Activated T-cell treated with anti-CD3 and anti-CD28 coated beads, Interleukin-2, amount 50 U/mL, for 24 hours (primary cell): ENCODE results near the gene LRRC36.

Experiments
- DNase-seq: peaks from one replicate; pipeline ENCODE4 v3.0.0-alpha.2; 2020
- H3K27ac Mint-ChIP-seq: 2 replicates; pipeline ENCODE4 v1.8.0; 2020; ENCODE audit warnings: mild to moderate bottlenecking, mixed read lengths
- H3K27me3 Mint-ChIP-seq: 2 replicates; pipeline ENCODE4 v1.8.0; 2020; ENCODE audit warnings: mixed read lengths
- H3K36me3 Mint-ChIP-seq: 2 replicates; pipeline ENCODE4 v1.8.0; 2020; ENCODE audit warnings: low read depth, mixed read lengths
- H3K4me1 Mint-ChIP-seq: 2 replicates; pipeline ENCODE4 v1.8.0; 2020; ENCODE audit warnings: low read depth, mixed read lengths
- H3K4me3 Mint-ChIP-seq: 2 replicates; pipeline ENCODE4 v1.8.0; 2020; ENCODE audit warnings: mild to moderate bottlenecking, moderate library complexity, mixed read lengths
- H3K9me3 Mint-ChIP-seq: 2 replicates; pipeline ENCODE4 v1.8.0; 2020; ENCODE audit warnings: mixed read lengths

Gene LRRC36

GRCh38 chr16:67284699-67285646 is 41.6 kb upstream of the LRRC36 start:
- H3K36me3 Mint-ChIP-seq = peaks cover 35% of the 10 kb centered on the region
- H3K4me1 Mint-ChIP-seq = peaks cover 9% of the 10 kb centered on the region
- H3K9me3 Mint-ChIP-seq = no peaks in the 10 kb centered on the region
- no peak for DNase-seq
- no peak overlapping the region for H3K4me3 Mint-ChIP-seq
- no peak overlapping the region for H3K27ac Mint-ChIP-seq
- H3K27me3 Mint-ChIP-seq = no peaks in the 10 kb centered on the region

- no peaks in the 10 kb centered on the region for H3K27me3 Mint-ChIP-seq
- no peak overlapping the region for H3K4me3 Mint-ChIP-seq
- H3K9me3 Mint-ChIP-seq = no peaks in the 10 kb centered on the region
- peaks cover 11% of the 10 kb centered on the region for H3K4me1 Mint-ChIP-seq
- H3K36me3 Mint-ChIP-seq = peaks cover 35% of the 10 kb centered on the region
- peak overlapping the region; percentile 35 for H3K27ac Mint-ChIP-seq
- no peak for DNase-seq
Measured at GRCh38 chr16:67286441-67287235, 40.0 kb upstream of the LRRC36 start.

GRCh38 chr16:67287960-67288359 is 38.7 kb upstream of the LRRC36 start:
- Mint-ChIP-seq H3K36me3 (peaks cover 29% of the 10 kb centered on the region), H3K9me3 (no peaks in the 10 kb centered on the region), H3K4me3 (no peak overlapping the region), H3K4me1 (peaks cover 11% of the 10 kb centered on the region), H3K27me3 (no peaks in the 10 kb centered on the region), H3K27ac (no peak overlapping the region)
- DNase-seq = no peak

- peaks cover 11% of the 10 kb centered on the region for H3K4me1 Mint-ChIP-seq
- H3K9me3 Mint-ChIP-seq = no peaks in the 10 kb centered on the region
- no peak overlapping the region for H3K4me3 Mint-ChIP-seq
- H3K36me3 Mint-ChIP-seq = peaks cover 11% of the 10 kb centered on the region
- H3K27me3 Mint-ChIP-seq = no peaks in the 10 kb centered on the region
- DNase-seq = no peak
- no peak overlapping the region for H3K27ac Mint-ChIP-seq
Measured at GRCh38 chr16:67291461-67291860, 35.2 kb upstream of the LRRC36 start.

- Mint-ChIP-seq H3K36me3 (no peaks in the 10 kb centered on the region), H3K4me1 (peaks cover 11% of the 10 kb centered on the region), H3K4me3 (no peak overlapping the region), H3K9me3 (no peaks in the 10 kb centered on the region), H3K27me3 (peaks cover 3% of the 10 kb centered on the region), H3K27ac (no peak overlapping the region)
- DNase-seq = no peak
Measured at GRCh38 chr16:67294171-67294757, 32.4 kb upstream of the LRRC36 start.

- H3K4me3 Mint-ChIP-seq = no peak overlapping the region
- H3K27ac Mint-ChIP-seq = no peak overlapping the region
Measured at GRCh38 chr16:67294938-67295361, 31.7 kb upstream of the LRRC36 start.

GRCh38 chr16:67296420-67296819 is 30.2 kb upstream of the LRRC36 start:
- Mint-ChIP-seq H3K9me3 (no peaks in the 10 kb centered on the region), H3K36me3 (no peaks in the 10 kb centered on the region), H3K27ac (no peak overlapping the region), H3K27me3 (peaks cover 6% of the 10 kb centered on the region), H3K4me1 (no peaks in the 10 kb centered on the region), H3K4me3 (no peak overlapping the region)
- no peak for DNase-seq

More at GRCh38 chr16:67294938-67295361, 31.7 kb upstream of the LRRC36 start:
- peaks cover 3% of the 10 kb centered on the region for H3K27me3 Mint-ChIP-seq
- peaks cover 4% of the 10 kb centered on the region for H3K4me1 Mint-ChIP-seq
- no peaks in the 10 kb centered on the region for H3K9me3 Mint-ChIP-seq
- no peaks in the 10 kb centered on the region for H3K36me3 Mint-ChIP-seq
- no peak for DNase-seq

GRCh38 chr16:67298277-67298676 is 28.3 kb upstream of the LRRC36 start:
- Mint-ChIP-seq H3K9me3 (no peaks in the 10 kb centered on the region), H3K4me3 (no peak overlapping the region), H3K4me1 (no peaks in the 10 kb centered on the region), H3K36me3 (no peaks in the 10 kb centered on the region), H3K27me3 (peaks cover 6% of the 10 kb centered on the region), H3K27ac (no peak overlapping the region)
- DNase-seq = no peak

- no peak overlapping the region for H3K27ac Mint-ChIP-seq
- H3K4me1 Mint-ChIP-seq = no peaks in the 10 kb centered on the region
- H3K9me3 Mint-ChIP-seq = no peaks in the 10 kb centered on the region
- no peak for DNase-seq
- H3K36me3 Mint-ChIP-seq = no peaks in the 10 kb centered on the region
- H3K27me3 Mint-ChIP-seq = peaks cover 6% of the 10 kb centered on the region
- H3K4me3 Mint-ChIP-seq = no peak overlapping the region
Measured at GRCh38 chr16:67299269-67299668, 27.3 kb upstream of the LRRC36 start.

- Mint-ChIP-seq H3K27ac (no peak overlapping the region), H3K4me3 (no peak overlapping the region), H3K4me1 (no peaks in the 10 kb centered on the region), H3K27me3 (peaks cover 6% of the 10 kb centered on the region), H3K36me3 (no peaks in the 10 kb centered on the region), H3K9me3 (no peaks in the 10 kb centered on the region)
- DNase-seq = no peak
Measured at GRCh38 chr16:67301080-67301782, 25.4 kb upstream of the LRRC36 start.

- no peaks in the 10 kb centered on the region for H3K9me3 Mint-ChIP-seq
- peaks cover 8% of the 10 kb centered on the region for H3K27me3 Mint-ChIP-seq
- H3K36me3 Mint-ChIP-seq = no peaks in the 10 kb centered on the region
- no peak for DNase-seq
- H3K4me1 Mint-ChIP-seq = no peaks in the 10 kb centered on the region
- H3K4me3 Mint-ChIP-seq = no peak overlapping the region
- no peak overlapping the region for H3K27ac Mint-ChIP-seq
Measured at GRCh38 chr16:67302076-67302475, 24.5 kb upstream of the LRRC36 start.

GRCh38 chr16:67302970-67303369 is 23.6 kb upstream of the LRRC36 start:
- H3K4me1 Mint-ChIP-seq = no peaks in the 10 kb centered on the region
- DNase-seq = peak; percentile 22
- no peak overlapping the region for H3K4me3 Mint-ChIP-seq
- H3K9me3 Mint-ChIP-seq = no peaks in the 10 kb centered on the region
- H3K36me3 Mint-ChIP-seq = no peaks in the 10 kb centered on the region
- H3K27me3 Mint-ChIP-seq = peaks cover 8% of the 10 kb centered on the region
- H3K27ac Mint-ChIP-seq = no peak overlapping the region

GRCh38 chr16:67304020-67304419 is 22.6 kb upstream of the LRRC36 start:
- Mint-ChIP-seq H3K27me3 (peaks cover 5% of the 10 kb centered on the region), H3K27ac (no peak overlapping the region), H3K9me3 (no peaks in the 10 kb centered on the region), H3K4me3 (no peak overlapping the region), H3K36me3 (no peaks in the 10 kb centered on the region), H3K4me1 (peaks cover 5% of the 10 kb centered on the region)
- DNase-seq = no peak
